ENCODE measurements around the gene ZSCAN1.

The ZSCAN1 gene

GRCh38 chr19:58079792-58080191 lies 46.0 kb downstream of the ZSCAN1 start:
- no peak for DNase-seq (ENCODE audit: low read depth in 1 of 2, low spot score in 1 of 2)

GRCh38 chr19:58083021-58083420 lies 49.2 kb downstream of the ZSCAN1 start:
- DNase-seq (ENCODE audit: low read depth in 1 of 2, low spot score in 1 of 2): no peak

DNA sequence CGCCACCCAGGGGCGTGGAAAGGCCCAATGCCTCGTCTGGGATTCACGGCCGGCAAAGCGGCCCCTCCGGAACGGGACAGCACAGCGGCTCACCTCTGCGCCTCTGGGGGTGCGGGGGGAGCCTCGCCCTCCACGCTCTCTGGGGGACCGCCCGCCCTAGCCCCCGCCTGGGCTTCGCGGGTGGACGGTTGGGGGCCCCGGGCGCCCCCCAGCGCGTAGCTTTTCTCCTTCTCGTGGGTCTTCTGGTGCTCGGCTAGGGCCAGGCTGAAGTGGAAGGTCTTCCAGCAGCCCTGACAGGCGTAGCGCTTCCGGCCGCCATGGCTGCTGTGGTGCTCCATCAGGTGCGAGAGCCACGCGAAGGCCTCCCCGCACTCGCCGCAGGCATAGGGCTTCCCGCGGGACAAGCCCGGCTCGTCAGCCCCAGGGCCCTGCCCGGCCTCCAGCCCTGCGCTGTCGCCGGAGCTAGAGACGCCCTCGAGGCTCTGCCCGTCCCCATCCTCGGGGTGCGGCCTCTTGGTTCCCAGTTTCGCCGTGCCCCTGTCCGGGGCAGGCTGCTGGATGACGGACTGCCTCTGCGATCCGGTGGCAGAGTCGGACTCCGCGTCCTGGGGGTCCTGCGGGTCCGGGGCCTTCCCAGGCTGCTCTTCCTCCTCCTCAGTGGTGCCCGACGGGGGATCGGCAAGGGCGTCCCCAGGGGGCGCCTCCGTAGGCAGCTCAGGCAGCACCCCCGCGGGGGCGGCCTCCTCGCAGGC lies 50.9 kb downstream of the ZSCAN1 start:
- DNase-seq (ENCODE audit: low read depth in 1 of 2, low spot score in 1 of 2): no peak

DNA sequence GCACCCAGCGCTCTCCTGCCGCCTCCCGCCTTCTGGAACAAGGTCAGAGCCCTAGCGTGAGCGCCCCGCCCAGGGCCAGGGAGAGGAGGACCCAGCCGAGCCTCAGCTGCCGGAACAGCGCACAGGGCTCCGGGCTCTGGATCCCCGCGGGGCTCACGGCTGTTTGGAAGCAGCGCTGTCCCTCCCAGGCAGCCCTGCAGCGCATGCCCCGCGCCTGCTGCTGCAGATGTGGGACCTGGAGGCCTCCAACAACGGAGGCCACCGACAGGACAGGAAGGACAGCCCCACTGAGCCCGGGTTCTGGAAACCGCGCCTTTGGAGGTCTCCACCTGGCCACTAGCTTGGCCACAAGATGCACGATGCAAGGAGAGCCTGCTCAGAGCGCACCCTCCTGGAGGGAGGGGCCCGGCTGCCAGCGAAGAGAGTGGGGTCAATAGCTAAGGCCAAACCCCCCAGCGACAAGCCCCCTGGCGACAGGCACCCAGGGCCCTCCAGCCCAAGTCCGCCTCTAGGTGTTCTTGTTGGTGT lies 51.6 kb downstream of the ZSCAN1 start:
- DNase-seq (ENCODE audit: low read depth in 1 of 2, low spot score in 1 of 2): no peak

DNA sequence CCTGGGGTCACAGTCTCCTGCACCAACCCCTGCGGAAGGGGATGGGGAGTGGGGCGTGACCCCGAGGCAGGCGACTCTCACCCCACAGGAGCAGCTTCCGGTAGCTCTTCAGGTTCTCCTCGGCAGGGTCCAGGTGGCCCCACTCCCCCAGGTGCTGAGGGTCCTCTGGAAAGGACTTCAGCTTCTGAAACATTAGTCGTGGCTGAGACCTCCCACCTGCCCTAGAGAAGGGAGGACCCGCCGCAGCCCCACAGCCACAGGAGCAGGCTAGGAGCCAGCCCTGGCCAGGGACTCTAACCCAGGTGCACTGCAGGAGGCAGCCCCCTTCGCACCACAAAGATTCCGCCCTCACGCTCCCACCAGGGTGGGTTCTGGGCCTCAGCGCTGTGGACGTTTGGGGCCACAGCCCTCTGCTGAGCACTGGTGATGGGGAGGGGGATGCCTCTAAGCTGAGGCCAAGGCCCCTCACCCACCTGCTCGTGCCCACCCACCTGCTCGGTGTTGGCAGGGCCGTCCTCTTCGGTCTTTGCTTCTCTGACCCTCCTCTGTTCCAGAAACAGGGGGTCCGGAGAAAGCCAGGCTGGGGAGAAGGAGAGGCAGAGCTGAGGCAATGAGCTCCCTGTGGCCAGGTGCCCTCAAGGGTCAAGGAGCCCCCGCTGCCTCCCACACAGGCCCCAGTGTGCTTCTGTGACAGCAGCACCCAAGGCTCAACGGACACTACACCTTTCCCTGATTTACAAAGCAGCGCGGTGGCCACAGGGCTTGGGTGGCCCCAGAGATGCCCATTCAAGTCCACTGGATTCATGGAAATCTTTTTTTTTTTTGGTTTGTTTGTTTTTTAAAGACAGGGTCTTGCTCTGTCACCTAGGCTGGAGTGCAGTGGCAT lies 53.2 kb downstream of the ZSCAN1 start:
- DNase-seq (ENCODE audit: low read depth in 1 of 2, low spot score in 1 of 2): no peak

GRCh38 chr19:58088521-58089052 lies 54.8 kb downstream of the ZSCAN1 start:
- DNase-seq (ENCODE audit: low read depth in 1 of 2, low spot score in 1 of 2): no peak

GRCh38 chr19:58089846-58090245 lies 56.0 kb downstream of the ZSCAN1 start:
- no peak for DNase-seq (ENCODE audit: low read depth in 1 of 2, low spot score in 1 of 2)

- no peak for DNase-seq (ENCODE audit: low read depth in 1 of 2, low spot score in 1 of 2)
Observed at GRCh38 chr19:58091251-58091995, 57.6 kb downstream of the ZSCAN1 start.

GRCh38 chr19:58093071-58093470 lies 59.2 kb downstream of the ZSCAN1 start:
- DNase-seq (ENCODE audit: low read depth in 1 of 2, low spot score in 1 of 2): no peak

- no peak for DNase-seq (ENCODE audit: low read depth in 1 of 2, low spot score in 1 of 2)
Observed at GRCh38 chr19:58095328-58095727, 61.5 kb downstream of the ZSCAN1 start.

GRCh38 chr19:58096884-58097283 lies 63.1 kb downstream of the ZSCAN1 start:
- no peak for DNase-seq (ENCODE audit: low read depth in 1 of 2, low spot score in 1 of 2)

DNA sequence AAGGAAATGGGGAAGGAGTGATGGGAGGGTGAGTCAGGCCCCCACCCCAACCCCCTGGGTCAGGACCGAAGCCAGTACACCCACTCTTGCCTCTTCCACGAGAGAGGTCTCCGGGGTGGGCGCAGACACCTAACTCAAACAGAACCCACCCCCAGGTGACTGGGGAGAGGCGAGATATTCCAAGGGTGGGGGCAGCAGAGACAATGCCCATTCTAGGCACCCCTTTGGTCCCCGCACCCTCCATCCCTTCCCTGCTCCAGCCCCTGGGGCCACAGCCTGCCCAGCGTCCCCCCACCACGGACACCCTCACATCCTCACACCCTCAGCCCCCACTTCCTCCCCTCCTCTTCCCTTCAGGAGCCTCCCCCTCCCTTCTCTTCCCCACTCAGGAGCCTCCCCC lies 63.5 kb downstream of the ZSCAN1 start:
- no peak for DNase-seq (ENCODE audit: low read depth in 1 of 2, low spot score in 1 of 2)

DNA sequence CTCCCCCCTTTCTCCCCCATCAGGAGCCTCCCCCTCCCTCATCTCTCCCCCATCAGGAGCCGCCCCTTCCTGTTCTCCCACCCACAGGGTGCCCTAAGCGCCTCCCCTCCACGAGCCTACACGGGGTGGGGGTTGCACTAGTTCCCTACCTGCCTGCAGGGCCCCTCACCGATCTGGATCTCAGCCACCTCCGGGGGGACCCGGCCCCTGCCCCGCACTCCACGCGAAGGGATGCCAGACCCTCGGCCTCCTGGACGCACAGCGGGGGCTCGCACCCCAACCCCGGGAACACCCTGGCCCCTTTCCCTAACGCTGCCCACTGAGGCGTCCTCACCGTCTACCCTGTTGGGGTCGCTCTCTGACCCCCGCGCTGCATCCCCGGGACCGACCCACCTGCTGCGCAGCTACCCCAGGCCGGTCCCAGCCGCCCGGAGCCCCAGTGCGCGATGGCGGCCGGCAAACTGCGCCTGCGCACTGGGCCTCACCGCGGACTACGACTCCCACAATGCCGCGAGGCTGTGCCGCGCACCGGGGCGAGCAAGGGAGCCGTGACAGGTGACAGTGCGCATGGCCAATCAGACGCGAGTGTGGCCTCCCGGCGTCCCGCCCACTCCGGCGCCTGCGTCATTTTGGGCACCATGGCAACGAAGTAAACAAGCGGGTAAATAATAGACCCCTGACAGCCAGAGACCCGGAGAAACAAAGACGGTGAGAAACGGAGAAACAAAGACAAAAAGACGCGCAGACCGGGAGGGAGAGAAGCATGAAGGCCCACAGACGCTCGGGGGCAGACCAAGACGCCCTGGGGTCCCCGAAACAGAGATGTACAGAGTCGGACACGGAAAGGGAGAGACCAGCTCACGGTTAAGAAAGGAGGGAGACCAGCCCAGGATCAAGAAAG lies 64.2 kb downstream of the ZSCAN1 start, which contains the start of gene ZSCAN18:
ZSCAN18 (minus strand) TSS at position 451 of the 901 bp plus-strand sequence. CDS start 7,964 bp downstream, outside the sequence.
- DNase-seq (ENCODE audit: low read depth in 1 of 2, low spot score in 1 of 2): peak; percentile 84 to 94

- no peak for DNase-seq (ENCODE audit: low read depth in 1 of 2, low spot score in 1 of 2)
Observed at GRCh38 chr19:58098682-58098998, 64.8 kb downstream of the ZSCAN1 start.

Data from activated CD4-positive, alpha-beta T cell treated with anti-CD3 and anti-CD28 coated beads, Interleukin-2, amount 50 U/mL, for 24 hours (primary cell).